ENCODE data around the gene C6orf47. TPM values are rescaled to one million over a fixed set of nuclear protein-coding genes. Genes with fewer than 3 reads are reported as not detected.
A peak's percentile ranks its signal among the peaks of the same experiment; 100 is the strongest.

Gene C6orf47
- total and polyA plus RNA-seq, 10 of the 15 experiments (the other 5 are each of a cell fraction or from before 2014, with no cell fraction given) = 0.16 to 20.4 (median 17.3) TPM; not detected in 1

GRCh38 chr6:31614684-31615578 is 45.6 kb downstream of the C6orf47 start, which contains the start of gene AIF1 (continued):
- TF ChIP-seq BCL3 (IDR thresholded peaks at IDR 0.05; ENCODE audit: borderline replicate concordance, insufficient read depth, low read depth, low read length, poor library complexity, severe bottlenecking) (no peak), HDAC6 (IDR thresholded peaks at IDR 0.05; ENCODE audit: unreplicated experiment) (no peak), SMAD1 (IDR thresholded peaks at IDR 0.05; ENCODE audit: low read depth, partially characterized antibody) (no peak), SREBF1 (IDR thresholded peaks at IDR 0.05; ENCODE audit: low read length) (no peak), YBX1 (IDR thresholded peaks at IDR 0.05) (no peak)

DNA sequence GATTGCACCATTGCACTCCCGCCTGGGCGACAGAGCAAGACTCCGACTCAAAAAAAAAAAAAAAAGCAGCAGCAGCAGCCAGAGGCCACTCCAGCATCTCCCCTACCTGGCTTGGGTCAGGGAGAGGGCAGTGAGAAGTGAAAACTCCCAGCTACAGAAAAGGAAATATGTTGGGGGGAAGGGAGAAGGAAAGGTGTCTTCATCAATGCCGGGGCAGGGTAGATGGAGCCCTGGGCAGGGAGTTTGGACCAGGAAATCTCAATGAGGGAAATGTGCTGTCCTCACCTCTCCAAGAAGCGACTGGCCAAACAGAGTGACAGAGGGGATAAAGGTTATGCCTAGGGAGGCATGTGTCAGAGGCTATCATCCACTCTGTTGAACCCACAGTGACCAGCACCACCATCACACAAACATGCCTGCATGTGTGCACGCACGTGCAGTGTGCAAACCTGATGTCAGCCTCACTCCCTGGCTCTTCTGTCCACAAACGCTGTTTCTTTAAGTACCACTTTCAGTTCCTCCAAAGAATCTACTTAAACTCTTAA is 46.4 kb downstream of the C6orf47 start:
- in situ Hi-C loops (cut with MboI) = no loop called here
- Histone ChIP-seq H3K4me2 (ENCODE audit: control insufficient read depth, insufficient read depth) (peak overlapping the region; percentile 96; the same call in 1 of the 2 replicates), H3K36me3 (ENCODE audit: control insufficient read depth in 2 of 2, insufficient read depth in 2 of 2, low read length in 1 of 2) (no peaks in the 10 kb centered on the region), H3K9ac (ENCODE audit: control insufficient read depth, insufficient read depth, low read length) (no peak overlapping the region; the same call in 1 of the 2 replicates), H3K27me3 (replicated peaks in 1 of 2; ENCODE audit: control insufficient read depth in 2 of 2, insufficient read depth in 2 of 2, low read length in 1 of 2) (no peaks in the 10 kb centered on the region), H3K27ac (ENCODE audit: control insufficient read depth, insufficient read depth) (peak overlapping the region; percentile 93; the same call in 1 of the 2 replicates), H3K4me1 (ENCODE audit: control insufficient read depth, insufficient read depth, low read length) (peaks cover 29% of the 10 kb centered on the region), H3K4me3 (peak overlapping the region; percentile 17; the same call in 1 of the 2 replicates), H4K20me1 (ENCODE audit: control insufficient read depth, insufficient read depth) (no peaks in the 10 kb centered on the region), H2AFZ (ENCODE audit: control insufficient read depth, low read depth, low read length) (peak overlapping the region; percentile 70), H3K79me2 (ENCODE audit: control insufficient read depth, insufficient read depth, low read length) (peaks cover 9% of the 10 kb centered on the region), H3K9me3 (replicated peaks; ENCODE audit: control insufficient read depth, insufficient read depth, low read length) (no peaks in the 10 kb centered on the region)
- no TSS peak for BruUV-seq (replicated peaks)
- ChIA-PET CTCF (interaction anchor here (1.5 to 10.5 kb wide), 3 partner anchors 15 to 124 kb away, joined by 3 to 95 read pairs (median 5); no protein-coding TSS in a partner anchor), SMC1A (ENCODE audit: uncharacterized antibody, unreplicated experiment) (interaction anchor here (0.8 to 9.6 kb wide), 3 partner anchors 16 to 63 kb away, joined by 3 to 78 read pairs (median 12); no protein-coding TSS in a partner anchor), POLR2A (interaction anchor here (0.8 to 3.4 kb wide), 5 partner anchors 16 to 125 kb away, joined by 3 to 19 read pairs (median 5); partner anchors contain the start of gene NCR3), RAD21 (ENCODE audit: unreplicated experiment) (interaction anchor here (0.7 to 3.8 kb wide), 5 partner anchors 16 to 124 kb away, joined by 3 to 27 read pairs (median 5); no protein-coding TSS in a partner anchor)
- intact Hi-C loops (cut with micrococcal nuclease; ENCODE audit: unreplicated experiment) = no loop called here
- WGBS (ENCODE audit: insufficient coverage, insufficient replicate concordance, low lambda C conversion rate, missing lambda C conversion rate) = 27% methylated on average over 6 of the region's 8 CpGs
- ATAC-seq (peak; percentile 89), FAIRE-seq (peak; percentile 70), DNase-seq (ENCODE audit: low read depth, low spot score) (peak; percentile 57)
- TF ChIP-seq TCF7 (IDR thresholded peaks at IDR 0.05; ENCODE audit: borderline replicate concordance) (no peak), NFYA (IDR thresholded peaks at IDR 0.05; ENCODE audit: borderline replicate concordance, low read depth, low read length) (no peak), ZNF384 (IDR thresholded peaks at IDR 0.05; ENCODE audit: borderline replicate concordance, low read depth, low read length) (no peak), BACH1 (IDR thresholded peaks at IDR 0.05; ENCODE audit: borderline replicate concordance) (no peak), HDAC6 (IDR thresholded peaks at IDR 0.05; ENCODE audit: unreplicated experiment) (no peak), ASH2L (IDR thresholded peaks at IDR 0.05; ENCODE audit: borderline replicate concordance, low read depth) (no peak), STAT1 (conservative IDR thresholded peaks at IDR 0.05) (no peak), NR2F1 (conservative IDR thresholded peaks at IDR 0.05) (no peak), SIX5 (IDR thresholded peaks at IDR 0.05; ENCODE audit: low read depth, low read length, severe bottlenecking) (no peak), TBL1XR1 (IDR thresholded peaks at IDR 0.05; ENCODE audit: low read depth, low read length) (no peak), ZNF274 (IDR thresholded peaks at IDR 0.05; ENCODE audit: insufficient read depth, insufficient read length) (no peak)
- TF ChIP-seq, protein P1, sequence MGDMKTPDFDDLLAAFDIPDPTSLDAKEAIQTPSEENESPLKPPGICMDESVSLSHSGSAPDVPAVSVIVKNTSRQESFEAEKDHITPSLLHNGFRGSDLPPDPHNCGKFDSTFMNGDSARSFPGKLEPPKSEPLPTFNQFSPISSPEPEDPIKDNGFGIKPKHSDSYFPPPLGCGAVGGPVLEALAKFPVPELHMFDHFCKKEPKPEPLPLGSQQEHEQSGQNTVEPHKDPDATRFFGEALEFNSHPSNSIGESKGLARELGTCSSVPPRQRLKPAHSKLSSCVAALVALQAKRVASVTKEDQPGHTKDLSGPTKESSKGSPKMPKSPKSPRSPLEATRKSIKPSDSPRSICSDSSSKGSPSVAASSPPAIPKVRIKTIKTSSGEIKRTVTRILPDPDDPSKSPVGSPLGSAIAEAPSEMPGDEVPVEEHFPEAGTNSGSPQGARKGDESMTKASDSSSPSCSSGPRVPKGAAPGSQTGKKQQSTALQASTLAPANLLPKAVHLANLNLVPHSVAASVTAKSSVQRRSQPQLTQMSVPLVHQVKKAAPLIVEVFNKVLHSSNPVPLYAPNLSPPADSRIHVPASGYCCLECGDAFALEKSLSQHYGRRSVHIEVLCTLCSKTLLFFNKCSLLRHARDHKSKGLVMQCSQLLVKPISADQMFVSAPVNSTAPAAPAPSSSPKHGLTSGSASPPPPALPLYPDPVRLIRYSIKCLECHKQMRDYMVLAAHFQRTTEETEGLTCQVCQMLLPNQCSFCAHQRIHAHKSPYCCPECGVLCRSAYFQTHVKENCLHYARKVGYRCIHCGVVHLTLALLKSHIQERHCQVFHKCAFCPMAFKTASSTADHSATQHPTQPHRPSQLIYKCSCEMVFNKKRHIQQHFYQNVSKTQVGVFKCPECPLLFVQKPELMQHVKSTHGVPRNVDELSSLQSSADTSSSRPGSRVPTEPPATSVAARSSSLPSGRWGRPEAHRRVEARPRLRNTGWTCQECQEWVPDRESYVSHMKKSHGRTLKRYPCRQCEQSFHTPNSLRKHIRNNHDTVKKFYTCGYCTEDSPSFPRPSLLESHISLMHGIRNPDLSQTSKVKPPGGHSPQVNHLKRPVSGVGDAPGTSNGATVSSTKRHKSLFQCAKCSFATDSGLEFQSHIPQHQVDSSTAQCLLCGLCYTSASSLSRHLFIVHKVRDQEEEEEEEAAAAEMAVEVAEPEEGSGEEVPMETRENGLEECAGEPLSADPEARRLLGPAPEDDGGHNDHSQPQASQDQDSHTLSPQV (IDR thresholded peaks at IDR 0.05) = no peak
